Nephron (organoid): Measurements from ENCODE around the gene UGT1A9.

Experiments used
- H3K27ac Mint-ChIP-seq, 3 experiments: 2 replicates each; pipeline ENCODE4 v1.8.0; 2020; ENCODE audit warnings: mixed read lengths in 3 of 3, mild to moderate bottlenecking in 2 of 3, moderate library complexity in 1 of 3
- H3K27me3 Mint-ChIP-seq: 2 replicates; pipeline ENCODE4 v1.8.0; 2021; ENCODE audit warnings: low read depth, mild to moderate bottlenecking, moderate library complexity, mixed read lengths
- H3K36me3 Mint-ChIP-seq: 2 replicates; pipeline ENCODE4 v1.8.0; 2020; ENCODE audit warnings: low read depth, mixed read lengths
- H3K4me1 Mint-ChIP-seq: 2 replicates; pipeline ENCODE4 v1.8.0; 2020; ENCODE audit warnings: mixed read lengths
- H3K4me3 Mint-ChIP-seq, 3 experiments: 2 replicates each; pipeline ENCODE4 v1.8.0; 2020; ENCODE audit warnings: mild to moderate bottlenecking in 3 of 3, mixed read lengths in 3 of 3, moderate library complexity in 2 of 3
- H3K9me3 Mint-ChIP-seq: 2 replicates; pipeline ENCODE4 v1.8.0; 2020; ENCODE audit warnings: mixed read lengths
- TF ChIP-seq, protein P1 (sequence below), 3 experiments: fragments of 200-600 bp; sonication (generic); IDR thresholded peaks; one replicate each; pipeline ENCODE4 v1.5.0; 2021; ENCODE audit warnings: antibody characterized with exemption in 3 of 3; ENCODE audit not compliant: unreplicated experiment in 3 of 3

Gene UGT1A9

GRCh38 chr2:233822101-233822771 lies 150.5 kb downstream of the UGT1A9 start:
- H3K9me3 Mint-ChIP-seq = peaks cover 2% of the 10 kb centered on the region
- H3K4me1 Mint-ChIP-seq = no peaks in the 10 kb centered on the region
- H3K27ac Mint-ChIP-seq = no peak overlapping the region
- H3K36me3 Mint-ChIP-seq = no peaks in the 10 kb centered on the region
- H3K4me3 Mint-ChIP-seq = no peak overlapping the region
- no peaks in the 10 kb centered on the region for H3K27me3 Mint-ChIP-seq
- TF ChIP-seq, protein P1, sequence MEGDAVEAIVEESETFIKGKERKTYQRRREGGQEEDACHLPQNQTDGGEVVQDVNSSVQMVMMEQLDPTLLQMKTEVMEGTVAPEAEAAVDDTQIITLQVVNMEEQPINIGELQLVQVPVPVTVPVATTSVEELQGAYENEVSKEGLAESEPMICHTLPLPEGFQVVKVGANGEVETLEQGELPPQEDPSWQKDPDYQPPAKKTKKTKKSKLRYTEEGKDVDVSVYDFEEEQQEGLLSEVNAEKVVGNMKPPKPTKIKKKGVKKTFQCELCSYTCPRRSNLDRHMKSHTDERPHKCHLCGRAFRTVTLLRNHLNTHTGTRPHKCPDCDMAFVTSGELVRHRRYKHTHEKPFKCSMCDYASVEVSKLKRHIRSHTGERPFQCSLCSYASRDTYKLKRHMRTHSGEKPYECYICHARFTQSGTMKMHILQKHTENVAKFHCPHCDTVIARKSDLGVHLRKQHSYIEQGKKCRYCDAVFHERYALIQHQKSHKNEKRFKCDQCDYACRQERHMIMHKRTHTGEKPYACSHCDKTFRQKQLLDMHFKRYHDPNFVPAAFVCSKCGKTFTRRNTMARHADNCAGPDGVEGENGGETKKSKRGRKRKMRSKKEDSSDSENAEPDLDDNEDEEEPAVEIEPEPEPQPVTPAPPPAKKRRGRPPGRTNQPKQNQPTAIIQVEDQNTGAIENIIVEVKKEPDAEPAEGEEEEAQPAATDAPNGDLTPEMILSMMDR (IDR thresholded peaks at IDR 0.05; ENCODE audit: unreplicated experiment in 3 of 3) = no peak
